GM21528 (cell line): Measurements from ENCODE around the gene DOCK1.
"Not testable (repeated sequence)": the region's sequence is repeated elsewhere in the genome, so short reads cannot be mapped to it uniquely, and the experiment has no call there.

Experiments
- ATAC-seq: cut with Tn5 transposase; IDR thresholded peaks from one replicate; pipeline ENCODE4 v1.9.1; 2021; ENCODE audit warnings: mild to moderate bottlenecking, moderate library complexity; ENCODE audit not compliant: unreplicated experiment, low FRiP score

The DOCK1 gene

DNA sequence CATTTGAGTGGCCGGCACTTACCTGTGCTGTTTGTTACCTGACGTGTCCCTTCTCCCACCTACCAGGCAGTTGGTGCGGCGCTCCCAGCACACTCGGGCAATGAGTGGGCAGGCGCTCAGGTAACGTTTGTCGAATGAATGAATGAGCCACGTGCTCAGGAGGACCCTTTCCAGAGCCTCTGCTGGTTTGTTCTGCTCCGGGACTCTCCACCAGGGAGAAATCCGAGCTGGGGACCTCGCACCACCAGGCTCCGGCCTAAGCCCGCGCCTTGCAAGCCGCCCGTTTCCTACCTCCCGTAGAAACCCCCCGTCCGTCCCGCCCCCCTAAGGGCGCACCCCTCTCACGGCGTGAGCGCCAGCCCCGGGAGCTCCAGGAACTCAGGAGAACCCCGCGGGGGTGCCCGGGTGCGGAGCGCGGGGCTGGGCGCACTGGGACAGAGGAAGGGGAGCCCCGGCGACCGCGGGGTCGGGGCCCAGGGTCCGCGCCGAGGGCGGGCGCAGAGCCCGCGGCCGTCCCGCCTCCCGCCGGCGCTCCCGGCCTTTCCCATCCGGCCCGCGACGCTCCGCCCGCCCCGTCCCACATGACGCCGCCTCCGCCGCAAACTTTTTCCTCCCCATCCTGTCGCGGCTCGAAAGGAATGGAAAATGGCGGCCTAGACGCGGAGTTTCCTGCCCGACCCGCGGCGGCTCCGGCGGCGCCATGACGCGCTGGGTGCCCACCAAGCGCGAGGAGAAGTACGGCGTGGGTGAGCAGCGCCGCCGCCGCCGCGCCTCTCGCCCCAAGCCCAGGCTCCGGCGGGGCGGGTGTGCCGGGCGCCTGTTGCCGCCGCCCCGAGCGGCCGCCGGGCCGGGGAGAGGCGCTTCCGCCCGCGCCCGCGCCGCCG, at the start of gene DOCK1:
Gene DOCK1, plus strand, starts transcription at position 611 of the 884 bp plus-strand sequence. Its CDS starts 90 bp downstream, at position 701.
- ATAC-seq, result no peak

DNA sequence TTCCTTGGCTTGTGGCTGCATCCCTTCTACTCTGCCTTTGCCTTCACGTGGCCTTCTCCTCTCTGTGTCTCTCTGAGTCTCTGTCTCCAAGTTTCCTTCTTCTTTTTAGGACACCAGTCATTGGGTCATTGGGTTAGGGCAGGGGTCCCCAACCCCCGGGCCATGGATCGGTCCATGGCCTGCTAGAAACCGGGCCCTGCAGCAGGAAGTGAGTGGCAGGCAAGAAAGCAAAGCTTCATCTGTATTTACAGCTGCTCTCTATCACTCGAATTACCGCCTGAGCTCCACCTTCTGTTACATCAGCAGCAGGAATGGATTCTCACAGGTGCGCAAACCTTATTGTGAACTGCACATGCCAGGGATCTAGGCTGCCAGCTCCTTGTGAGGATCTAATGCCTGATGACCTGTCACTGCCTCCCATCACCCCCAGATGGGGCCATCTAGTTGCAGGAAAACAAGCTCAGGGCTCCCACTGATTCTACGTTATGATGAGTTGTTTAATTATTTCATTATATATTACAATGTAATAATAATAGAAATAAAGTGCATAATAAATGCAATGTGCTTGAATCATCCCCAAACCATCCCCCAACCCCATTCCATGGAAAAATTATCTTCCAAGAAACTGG, 47.9 kb upstream of the DOCK1 start:
- no peak for ATAC-seq

DNA sequence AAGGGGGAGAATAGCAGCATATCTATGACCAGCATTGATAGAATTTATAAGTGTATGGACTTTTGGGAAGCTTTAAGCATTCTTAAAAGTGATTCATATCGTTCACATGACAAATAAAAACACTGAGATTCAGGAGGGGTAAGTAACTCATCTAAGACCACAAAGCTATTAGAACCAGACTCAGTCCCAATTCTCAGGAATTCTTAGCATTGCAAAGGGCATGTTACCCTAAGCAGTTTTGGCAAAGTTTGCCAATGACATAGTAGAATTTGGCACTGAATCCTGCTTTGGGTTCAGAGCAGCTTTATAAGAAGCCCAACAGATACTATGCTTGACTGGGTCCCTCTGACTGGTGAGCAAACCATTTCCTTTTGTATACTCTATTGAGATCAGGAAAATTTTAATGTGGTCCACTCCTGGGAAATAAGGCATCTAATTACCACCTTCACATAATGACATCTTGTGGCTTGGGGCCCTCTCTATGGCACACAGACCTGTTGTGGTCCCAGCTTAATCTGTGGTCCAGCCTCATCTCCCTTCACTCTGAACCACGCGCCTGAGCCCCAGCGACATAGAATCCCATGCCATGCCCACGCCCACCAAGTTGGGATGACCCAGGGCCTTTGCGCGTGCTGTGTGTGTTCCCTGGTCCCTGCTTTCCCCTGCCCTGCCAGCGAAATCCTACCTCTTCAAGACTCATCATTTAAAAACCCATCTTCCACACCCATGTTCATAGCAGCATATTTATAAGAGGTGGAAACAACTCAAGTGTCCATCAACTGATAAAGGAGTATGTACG, 37.5 kb upstream of the DOCK1 start:
- no peak for ATAC-seq

DNA sequence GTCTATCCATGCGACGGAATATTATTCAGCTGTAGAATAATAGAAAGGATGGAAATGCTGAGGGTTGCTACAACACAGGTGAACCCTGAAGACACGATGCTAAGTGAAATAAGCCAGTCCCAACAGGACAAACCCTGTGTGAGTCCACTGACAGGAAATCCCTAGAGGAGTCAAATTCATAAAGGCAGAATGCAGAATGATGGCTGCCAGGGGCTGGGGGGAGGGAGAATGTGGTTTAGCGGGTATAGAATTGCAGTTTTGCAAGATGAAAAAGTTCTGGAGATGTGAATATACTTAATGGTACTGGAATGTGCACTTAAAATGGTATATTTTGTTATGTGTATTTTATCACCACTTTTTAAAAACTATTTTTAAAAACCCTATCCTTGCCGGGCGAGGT, 36.9 kb upstream of the DOCK1 start:
- ATAC-seq, result no peak

DNA sequence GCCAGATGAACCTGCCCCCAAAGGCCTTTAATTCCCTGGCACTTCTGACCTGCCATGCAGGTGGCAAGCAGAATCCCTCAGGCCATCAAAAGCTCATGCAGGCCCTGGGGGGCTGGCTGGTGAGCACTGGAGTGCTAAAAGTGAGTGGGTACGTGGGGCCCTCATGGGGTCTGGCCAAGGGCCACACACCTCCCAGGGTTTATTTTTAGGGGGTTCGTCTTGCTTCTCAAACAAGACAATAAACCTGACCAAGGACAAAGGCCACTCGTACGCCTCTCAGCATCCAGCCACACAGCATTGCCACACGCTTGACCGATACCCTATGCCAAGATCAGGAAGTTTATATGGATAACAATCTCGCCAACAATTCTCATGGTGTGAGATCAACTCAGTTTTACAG, 33.1 kb upstream of the DOCK1 start:
- ATAC-seq, result no peak

DNA sequence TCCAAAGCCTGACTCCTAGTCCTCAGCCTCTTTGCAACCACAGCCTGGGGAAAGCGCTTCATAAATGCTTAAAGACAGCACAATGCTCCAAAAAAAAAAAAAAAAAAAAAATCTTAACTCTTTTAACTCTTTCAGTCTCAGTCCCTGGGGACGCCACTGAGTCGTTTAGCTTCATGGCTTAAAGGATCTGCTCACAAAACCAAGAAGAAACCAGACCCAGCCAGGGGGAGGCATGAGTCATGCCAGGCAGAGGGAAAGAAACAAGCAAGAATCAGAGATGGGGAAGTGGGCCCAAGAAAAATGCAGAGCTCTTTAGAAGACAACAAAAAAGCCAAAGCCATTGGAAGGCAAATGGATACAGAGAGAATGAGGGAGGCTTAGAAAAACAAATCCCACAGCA, 32.5 kb upstream of the DOCK1 start:
- no peak for ATAC-seq

DNA sequence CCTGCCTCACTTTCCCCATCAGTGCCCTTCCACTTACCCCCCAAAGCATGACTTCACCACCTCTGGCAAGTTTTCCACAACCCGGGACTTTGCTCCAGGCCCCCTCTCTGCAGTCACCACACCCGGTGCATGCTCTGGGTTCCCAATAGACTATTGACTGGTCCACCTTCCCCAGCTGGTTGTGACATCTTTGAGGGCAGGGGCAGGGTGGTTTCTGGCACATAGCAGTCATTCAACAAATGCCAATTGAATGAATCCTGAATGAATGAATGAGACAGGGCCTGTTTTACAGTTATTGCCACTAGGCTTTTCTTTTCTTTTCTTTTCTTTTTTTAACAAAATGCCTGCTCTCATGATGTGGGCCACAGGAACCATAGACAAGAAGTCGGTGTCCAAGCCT, 28.8 kb upstream of the DOCK1 start:
- no peak for ATAC-seq

DNA sequence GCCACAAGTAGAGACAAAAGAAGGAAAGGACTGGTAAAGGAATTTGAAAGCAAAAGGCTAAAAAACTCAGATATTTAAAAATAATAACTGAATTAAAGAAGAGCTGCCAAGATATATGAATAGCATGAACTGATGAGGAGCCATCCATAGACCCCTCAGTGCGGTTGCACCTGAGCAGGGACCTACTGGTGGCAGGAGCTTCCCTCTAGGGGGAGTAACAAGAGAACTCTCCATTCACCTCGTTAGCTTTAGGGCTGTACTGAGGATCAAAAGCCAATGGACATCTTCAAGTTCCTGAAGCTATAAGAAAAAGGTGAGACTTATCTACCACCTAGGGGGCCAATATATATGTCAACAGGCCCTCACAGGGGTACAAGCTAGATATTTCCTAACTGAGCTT, 27.8 kb upstream of the DOCK1 start:
- no peak for ATAC-seq

DNA sequence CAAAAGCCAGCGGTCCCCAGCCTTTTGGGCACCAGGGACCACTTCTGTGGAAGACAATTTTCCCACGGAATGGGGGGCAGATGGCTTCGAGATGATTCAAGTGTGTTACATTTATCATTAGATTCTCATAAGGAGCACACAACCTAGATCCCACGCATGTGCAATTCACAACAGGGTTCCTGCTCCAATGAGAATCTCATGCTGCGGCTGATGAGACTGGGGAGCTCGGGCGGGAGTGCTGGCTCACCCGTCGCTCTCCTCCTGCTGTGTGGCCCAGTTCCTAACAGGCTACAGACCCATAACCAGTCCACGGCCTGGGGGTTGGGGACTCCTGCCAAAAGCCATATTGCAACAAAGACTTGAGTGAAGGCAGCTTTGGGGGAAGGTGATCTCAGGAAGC, 26.6 kb upstream of the DOCK1 start:
- ATAC-seq, result no peak

DNA sequence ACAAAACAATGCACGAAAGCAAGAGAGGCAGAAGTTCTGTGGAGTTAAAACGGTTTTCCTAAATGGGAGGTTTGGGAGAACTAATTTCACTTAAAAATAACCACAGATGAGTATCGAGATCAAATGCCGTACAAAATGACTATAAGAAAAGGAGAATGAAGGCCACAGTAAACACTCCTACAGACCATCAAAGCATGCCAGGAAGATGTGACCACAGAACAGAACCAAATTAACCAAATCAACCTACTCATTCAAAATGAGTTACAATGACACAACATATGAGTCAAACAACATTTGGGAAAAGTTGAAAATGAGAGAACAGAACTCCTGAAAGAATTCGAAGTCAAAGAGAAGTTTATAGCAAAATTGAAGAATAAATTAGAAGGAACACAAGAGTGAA, 24.3 kb upstream of the DOCK1 start:
- no peak for ATAC-seq

DNA sequence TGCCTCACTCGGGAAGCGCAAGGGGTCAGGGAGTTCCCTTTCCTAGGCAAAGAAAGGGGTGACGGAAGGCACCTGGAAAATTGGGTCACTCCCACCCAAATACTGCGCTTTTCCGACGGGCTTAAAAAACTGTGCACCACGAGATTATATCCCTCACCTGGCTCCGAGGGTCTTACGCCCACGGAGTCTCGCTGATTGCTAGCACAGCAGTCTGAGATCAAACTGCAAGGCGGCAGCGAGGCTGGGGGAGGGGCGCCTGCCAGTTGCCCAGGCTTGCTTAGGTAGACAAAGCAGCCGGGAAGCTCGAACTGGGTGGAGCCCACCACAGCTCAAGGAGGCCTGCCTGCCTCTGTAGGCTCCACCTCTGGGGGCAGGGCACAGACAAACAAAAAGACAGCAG, 23.2 kb upstream of the DOCK1 start:
- not testable (repeated sequence) for ATAC-seq

DNA sequence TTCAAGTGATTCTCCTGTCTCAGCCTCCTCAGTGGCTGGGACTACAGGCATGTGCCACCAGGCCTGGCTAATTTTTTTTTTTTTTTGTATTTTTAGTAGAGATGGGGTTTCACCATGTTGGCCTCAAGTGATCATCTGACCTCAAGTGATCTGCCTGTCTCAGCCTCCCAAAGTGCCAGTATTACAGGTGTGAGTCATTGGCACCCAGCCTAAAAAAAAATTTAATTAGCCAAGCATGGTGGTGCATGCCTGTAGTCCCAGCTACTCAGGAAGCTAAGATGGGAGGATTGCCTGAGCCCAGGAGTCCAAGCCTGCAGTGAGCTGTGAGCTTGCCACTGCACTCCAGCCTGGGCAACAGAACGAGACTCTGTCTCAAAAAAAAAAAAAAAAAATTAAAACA, 16.8 kb upstream of the DOCK1 start:
- not testable (repeated sequence) for ATAC-seq

DNA sequence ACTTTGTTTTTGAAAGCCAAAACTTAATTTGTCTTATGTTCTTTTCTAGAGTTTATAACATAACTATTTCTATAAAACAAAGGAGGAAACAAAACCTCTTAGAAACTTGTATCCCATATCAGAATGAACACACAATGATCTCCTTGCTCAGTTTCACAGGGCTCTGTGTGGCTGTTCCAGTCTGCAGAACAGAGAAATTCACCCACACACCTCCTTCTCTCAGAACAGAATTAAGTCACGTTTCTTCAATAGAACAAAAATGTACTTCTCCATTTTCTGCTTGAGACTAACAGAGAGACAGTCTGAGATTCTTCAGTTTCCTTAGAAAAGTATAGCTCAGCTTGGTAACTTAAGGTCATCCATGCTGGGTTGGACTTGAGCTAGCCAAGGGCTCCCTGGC, 15.8 kb upstream of the DOCK1 start:
- no peak for ATAC-seq

DNA sequence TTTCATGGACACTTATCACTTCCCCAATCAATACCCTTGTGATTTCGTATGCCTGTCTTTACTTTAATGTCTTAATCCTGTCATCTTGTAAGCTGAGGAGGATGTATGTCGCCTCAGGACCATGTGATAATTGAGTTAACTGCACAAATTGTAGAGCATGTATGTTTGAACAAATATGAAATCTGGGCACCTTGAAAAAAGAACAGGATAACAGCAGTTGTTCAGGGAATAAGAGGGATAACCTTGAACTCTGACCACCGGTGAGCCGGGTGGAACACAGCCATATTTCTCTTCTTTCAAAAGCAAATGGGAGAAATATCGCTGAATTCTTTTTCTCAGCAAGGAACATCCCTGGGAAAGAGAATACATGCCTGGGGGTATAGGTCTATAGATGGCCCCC, 14.4 kb upstream of the DOCK1 start:
- not testable (repeated sequence) for ATAC-seq

DNA sequence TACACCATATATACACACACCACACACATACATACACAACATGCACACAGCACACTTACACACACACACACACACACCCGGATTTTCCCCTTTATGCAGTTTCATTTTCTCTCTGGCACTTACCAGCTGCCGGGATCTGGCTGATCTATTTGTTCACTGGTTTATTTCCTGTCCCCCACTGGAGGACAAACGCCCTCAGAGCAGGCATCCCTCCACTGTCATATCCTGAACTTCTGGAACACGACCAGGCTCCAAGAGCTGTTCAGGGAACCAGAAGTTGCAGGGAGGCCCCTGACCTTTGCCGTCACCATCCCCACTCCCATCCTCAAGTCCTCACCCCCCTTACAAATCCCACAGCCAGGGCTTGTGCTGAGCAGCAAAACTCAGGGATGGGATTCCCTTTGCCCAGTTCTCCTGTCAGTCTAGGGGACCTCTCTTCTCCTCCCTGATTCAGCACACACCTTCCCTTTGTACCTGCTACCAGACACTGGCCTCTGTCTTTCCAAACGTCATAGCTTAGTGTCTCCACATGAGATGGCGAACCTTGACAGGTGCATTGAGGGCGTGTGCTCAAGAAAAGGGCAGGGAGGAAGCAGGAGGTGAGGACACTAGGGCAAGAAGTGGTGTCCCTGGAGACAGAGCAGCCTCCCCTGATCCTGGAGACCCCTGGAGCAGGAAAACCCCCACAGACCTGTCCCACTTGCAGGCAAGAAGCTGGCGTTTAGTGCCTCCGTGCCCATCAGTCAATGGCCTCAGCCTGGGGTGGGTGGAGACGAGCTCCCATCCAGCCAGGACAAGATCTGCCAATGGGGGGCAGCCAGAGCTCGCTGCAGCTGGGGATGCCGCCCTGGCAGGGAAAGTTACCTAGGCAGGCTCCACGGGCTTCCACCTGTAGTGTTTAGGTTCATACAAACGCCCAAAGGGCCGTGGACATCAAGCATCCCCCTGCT, 12.7 kb upstream of the DOCK1 start:
- ATAC-seq, result no peak

DNA sequence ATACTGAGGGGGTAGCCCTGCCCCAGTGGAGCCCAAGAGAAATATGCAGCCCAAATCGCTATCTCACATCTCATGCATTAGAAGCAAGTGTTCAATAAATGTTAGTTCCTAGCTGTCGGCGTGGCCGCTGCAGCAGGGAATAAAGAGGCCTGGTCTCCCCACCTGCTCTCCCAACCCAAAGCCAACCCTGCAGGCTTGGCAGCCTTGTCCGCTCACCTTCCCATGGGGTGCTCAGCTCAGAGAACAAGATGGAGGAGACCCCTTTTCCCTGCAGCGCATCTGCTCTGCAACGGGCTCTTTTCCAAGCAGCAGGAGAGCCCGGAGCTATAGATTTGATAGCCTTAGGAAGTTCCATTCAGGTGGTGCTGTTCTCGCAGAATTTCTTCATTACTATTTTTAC, 12.0 kb upstream of the DOCK1 start:
- ATAC-seq, result no peak

DNA sequence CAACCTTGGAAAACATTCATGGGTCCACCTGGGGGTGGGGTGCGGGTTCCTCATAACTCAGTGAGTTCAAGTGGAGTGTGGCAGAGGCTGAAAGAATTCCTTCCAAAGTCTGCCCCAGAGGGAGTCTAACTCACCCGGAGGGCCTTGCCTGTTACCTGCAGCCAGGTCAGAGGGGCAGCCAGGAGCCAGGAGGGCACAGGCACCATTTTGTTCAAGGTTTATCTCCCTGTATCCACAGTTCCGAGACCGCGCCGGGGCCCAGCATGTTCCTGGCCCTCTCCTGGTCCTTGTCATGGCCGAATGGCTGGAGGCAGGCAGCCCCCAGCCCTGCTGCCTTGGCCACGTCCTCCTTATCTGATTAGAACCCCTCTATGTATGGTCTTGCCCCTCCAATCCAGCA, 11.4 kb upstream of the DOCK1 start:
- no peak for ATAC-seq

DNA sequence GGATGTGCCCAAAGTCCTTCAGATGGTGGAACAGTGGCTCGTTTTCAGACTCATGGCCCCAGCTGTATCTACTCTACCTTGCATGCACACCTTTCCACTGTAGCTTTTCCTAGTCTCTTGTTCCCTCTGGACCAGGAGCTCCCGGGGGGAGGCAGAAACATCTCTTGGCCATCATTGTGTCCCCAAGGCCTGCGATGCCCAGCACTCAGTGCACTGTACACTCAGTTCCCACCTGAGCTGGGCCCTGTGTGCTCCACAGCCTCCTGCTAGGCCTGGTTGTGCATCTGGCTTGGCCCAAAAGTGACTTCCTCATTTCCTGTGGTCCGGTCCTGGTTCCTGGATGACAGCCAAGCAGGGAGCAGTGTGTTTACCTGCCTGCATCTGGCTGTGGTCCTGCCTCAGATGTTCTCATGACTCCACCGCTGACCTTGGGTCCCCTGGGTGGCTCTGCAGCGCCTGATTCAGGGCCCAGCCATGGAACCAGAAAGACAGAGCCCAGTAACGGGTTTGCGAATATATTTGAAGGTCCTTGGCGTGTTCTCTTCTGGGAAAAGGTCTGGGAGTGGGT, 9.9 kb upstream of the DOCK1 start:
- ATAC-seq, result no peak

DNA sequence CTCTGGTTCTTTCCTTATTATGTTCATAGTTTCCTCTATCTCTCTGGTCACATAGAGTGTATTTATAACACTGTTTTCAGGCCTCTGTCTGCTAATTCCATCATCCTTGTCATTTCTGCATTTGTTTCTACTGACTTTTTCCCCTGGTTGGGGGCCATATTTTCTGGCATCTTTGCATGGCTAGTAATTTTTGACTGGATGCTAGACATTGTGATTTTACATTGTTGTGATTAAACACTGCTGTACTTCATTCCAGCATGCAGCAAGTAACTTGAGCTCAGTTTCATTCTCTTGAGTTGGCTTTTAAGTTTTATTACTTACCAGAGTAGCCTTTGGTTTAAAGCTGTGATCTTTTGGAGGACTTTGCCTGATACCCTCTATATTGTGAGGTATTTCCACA, 6.8 kb upstream of the DOCK1 start:
- ATAC-seq, result no peak

DNA sequence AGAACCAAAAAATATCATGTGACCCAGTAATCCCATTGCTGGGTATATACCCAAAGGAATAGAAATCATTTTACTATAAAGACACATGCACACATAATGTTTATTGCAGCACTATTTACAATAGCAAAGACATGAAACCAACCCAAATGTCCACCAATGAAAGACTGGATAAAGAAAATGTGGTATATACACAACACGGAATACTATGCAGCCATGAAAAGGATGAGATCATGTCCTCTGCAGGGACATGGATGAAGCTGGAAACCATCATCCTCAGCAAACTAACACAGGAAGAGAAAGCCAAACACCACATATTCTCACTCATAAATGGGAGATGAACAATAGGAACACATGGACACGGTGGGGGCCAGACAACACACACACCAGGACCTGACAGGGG, 5.7 kb upstream of the DOCK1 start:
- ATAC-seq, result not testable (repeated sequence)
